Gastroesophageal sphincter (tissue), 4 donors: ENCODE results near the gene LONP1. TPM values are rescaled to one million over a fixed set of nuclear protein-coding genes. Genes with fewer than 3 reads are reported as not detected.

Source experiments
- ATAC-seq: fragments of 150-250 bp; one replicate; pipeline ENCODE4 v1.9.1; 2016; ENCODE audit warnings: mild to moderate bottlenecking, moderate library complexity
- H3K27ac ChIP-seq, 4 donors: fragments of 200-600 bp; sonication (generic) in 3 of 4; 1 replicate in 3 of 4; 2 replicates in 1 of 4; pipeline ENCODE4 v1.5.1; 2016 to 2019
- H3K27me3 ChIP-seq: fragments of 200-600 bp; sonication (generic); one replicate; pipeline ENCODE4 v1.5.1; 2019
- H3K36me3 ChIP-seq, 2 donors: fragments of 200-600 bp; sonication (generic); one replicate each; pipeline ENCODE4 v1.5.1; 2019; ENCODE audit warnings: control low read depth in 1 of 2
- H3K4me1 ChIP-seq, 3 donors: fragments of 200-600 bp; sonication (generic); 1 replicate in 2 of 3; 2 replicates in 1 of 3; pipeline ENCODE4 v1.5.1; 2016 to 2019; ENCODE audit warnings: control low read depth in 2 of 3
- H3K4me3 ChIP-seq, 2 donors: fragments of 200-600 bp; sonication (generic); one replicate each; pipeline ENCODE4 v1.5.1; 2019; ENCODE audit warnings: mild to moderate bottlenecking in 1 of 2, moderate library complexity in 1 of 2
- H3K9me3 ChIP-seq, 3 donors: fragments of 200-600 bp; sonication (generic); one replicate each; pipeline ENCODE4 v1.5.1; 2017 to 2019; ENCODE audit warnings: control low read depth in 2 of 3
- EP300 ChIP-seq: sonication (generic); formaldehyde crosslinking; IDR thresholded peaks from one replicate; pipeline ENCODE4 v1.6.1; 2017; ENCODE audit warnings: antibody characterized with exemption, mild to moderate bottlenecking
- POLR2A ChIP-seq, 2 donors: fragments of 450-650 bp; IDR thresholded peaks; one replicate each; pipeline ENCODE4 v1.6.1; 2017; ENCODE audit warnings: antibody characterized with exemption in 2 of 2, mild to moderate bottlenecking in 2 of 2, moderate library complexity in 1 of 2
- POLR2AphosphoS5 ChIP-seq: sonication (generic); formaldehyde crosslinking; IDR thresholded peaks from one replicate; pipeline ENCODE4 v1.6.1; 2017; ENCODE audit warnings: antibody characterized with exemption
- WGBS, 2 donors: methylation state at CpG; one replicate each; pipeline ENCODE4 v1.1.5; 2018; ENCODE audit warnings: low coverage in 1 of 2; 5-methylcytosine and 5-hydroxymethylcytosine counted together
- total RNA-seq, 4 donors: library from RNA; depleted of rRNA; stranded (reverse); fragments of >200 nt; gene quantifications; one replicate each; pipeline ENCODE4 v1.1.0, GENCODE V29; 2016
- TF ChIP-seq, protein P1 (sequence below), 4 experiments: fragments of 200-600 bp in 2 of 4; fragments of 450-650 bp in 2 of 4; sonication (generic) in 1 of 4; IDR thresholded peaks; one replicate each; pipeline ENCODE4 v1.5.1; 2017 to 2019; ENCODE audit warnings: antibody characterized with exemption in 4 of 4, mild to moderate bottlenecking in 2 of 4, moderate library complexity in 2 of 4

Gene LONP1
- total RNA-seq, 4 donors from 2014 or later: 44.5 to 73.2 (median 64.1) TPM

DNA sequence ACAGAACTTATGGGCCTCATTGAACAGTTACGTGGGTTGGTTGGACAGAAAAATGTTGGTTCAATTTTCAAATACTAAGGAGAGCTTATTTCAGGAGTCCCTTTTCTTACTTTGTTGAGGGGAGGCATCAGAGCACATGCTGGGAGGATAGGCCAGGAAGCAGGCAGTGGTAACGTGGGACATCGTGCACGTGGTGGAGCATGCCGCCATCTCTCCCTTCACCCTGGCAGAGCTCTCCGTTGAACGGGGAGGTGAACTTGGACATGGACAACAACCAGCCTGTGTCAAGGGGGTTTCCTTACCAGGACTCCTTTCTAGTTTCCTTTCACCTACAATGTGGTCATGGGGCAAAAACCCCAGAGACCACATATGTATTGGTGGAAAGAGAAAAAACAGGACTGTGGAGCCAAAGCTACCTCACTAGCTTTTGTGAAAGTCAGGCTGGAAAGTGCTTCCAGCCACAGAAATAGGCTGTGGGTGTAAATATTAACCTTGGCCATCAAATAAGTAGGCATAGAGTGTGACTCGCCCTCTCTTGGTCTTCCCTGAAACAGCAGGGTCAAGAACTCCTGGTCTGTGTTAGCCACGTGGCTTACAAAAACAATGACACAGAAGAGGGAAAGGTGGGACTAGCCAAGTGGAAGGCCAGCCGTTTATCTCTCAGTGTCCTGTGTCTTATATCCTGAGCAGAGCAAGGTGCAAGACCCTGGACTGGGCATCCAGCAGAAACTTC, 54.0 kb downstream of the LONP1 start:
- WGBS, 2 donors: 60 to 73% methylated on average over 3 to 10 of the region's 10 CpGs

GRCh38 chr19:5664515-5664914, 55.4 kb downstream of the LONP1 start:
- H3K4me1 ChIP-seq: no peaks in the 10 kb centered on the region
- no peak overlapping the region for H3K27ac ChIP-seq
- 92% methylated on average over 2 of the region's 2 CpGs; no CpG with 5 or more reads in 1 of the 2 donors for WGBS, 2 donors
- H3K4me3 ChIP-seq: no peak overlapping the region
- no peaks in the 10 kb centered on the region for H3K27me3 ChIP-seq
- no peak for ATAC-seq
- H3K9me3 ChIP-seq: no peaks in the 10 kb centered on the region
- TF ChIP-seq POLR2A (IDR thresholded peaks at IDR 0.05): no peak
- peaks cover 0 to 100% of the 10 kb centered on the region in 2 donors for H3K36me3 ChIP-seq

More for the DNA sequence above, 54.0 kb downstream of the LONP1 start:
- H3K27me3 ChIP-seq: no peaks in the 10 kb centered on the region
- H3K4me1 ChIP-seq: no peaks in the 10 kb centered on the region
- TF ChIP-seq EP300 (no peak), POLR2A (IDR thresholded peaks at IDR 0.05) (no peak), POLR2AphosphoS5 (no peak)
- TF ChIP-seq, protein P1, sequence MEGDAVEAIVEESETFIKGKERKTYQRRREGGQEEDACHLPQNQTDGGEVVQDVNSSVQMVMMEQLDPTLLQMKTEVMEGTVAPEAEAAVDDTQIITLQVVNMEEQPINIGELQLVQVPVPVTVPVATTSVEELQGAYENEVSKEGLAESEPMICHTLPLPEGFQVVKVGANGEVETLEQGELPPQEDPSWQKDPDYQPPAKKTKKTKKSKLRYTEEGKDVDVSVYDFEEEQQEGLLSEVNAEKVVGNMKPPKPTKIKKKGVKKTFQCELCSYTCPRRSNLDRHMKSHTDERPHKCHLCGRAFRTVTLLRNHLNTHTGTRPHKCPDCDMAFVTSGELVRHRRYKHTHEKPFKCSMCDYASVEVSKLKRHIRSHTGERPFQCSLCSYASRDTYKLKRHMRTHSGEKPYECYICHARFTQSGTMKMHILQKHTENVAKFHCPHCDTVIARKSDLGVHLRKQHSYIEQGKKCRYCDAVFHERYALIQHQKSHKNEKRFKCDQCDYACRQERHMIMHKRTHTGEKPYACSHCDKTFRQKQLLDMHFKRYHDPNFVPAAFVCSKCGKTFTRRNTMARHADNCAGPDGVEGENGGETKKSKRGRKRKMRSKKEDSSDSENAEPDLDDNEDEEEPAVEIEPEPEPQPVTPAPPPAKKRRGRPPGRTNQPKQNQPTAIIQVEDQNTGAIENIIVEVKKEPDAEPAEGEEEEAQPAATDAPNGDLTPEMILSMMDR (IDR thresholded peaks at IDR 0.05): no peak
- no peaks in the 10 kb centered on the region for H3K9me3 ChIP-seq
- no peak overlapping the region for H3K4me3 ChIP-seq
- ATAC-seq: no peak
- H3K36me3 ChIP-seq: peaks cover 0 to 94% of the 10 kb centered on the region in 2 donors
- H3K27ac ChIP-seq: no peak overlapping the region

- no peaks in the 10 kb centered on the region for H3K4me1 ChIP-seq
- no peaks in the 10 kb centered on the region for H3K27me3 ChIP-seq
- H3K36me3 ChIP-seq: peaks cover 3 to 100% of the 10 kb centered on the region in 2 donors
- TF ChIP-seq, protein P1 (IDR thresholded peaks at IDR 0.05): no peak
- TF ChIP-seq POLR2A (IDR thresholded peaks at IDR 0.05): no peak
- no peak for TF ChIP-seq POLR2AphosphoS5
- TF ChIP-seq EP300: no peak
- ATAC-seq: no peak
- 84 to 94% methylated on average over 5 of the region's 17 CpGs for WGBS, 2 donors
- H3K4me3 ChIP-seq: no peak overlapping the region
- H3K27ac ChIP-seq: no peak overlapping the region
- no peaks in the 10 kb centered on the region for H3K9me3 ChIP-seq
Measured at GRCh38 chr19:5663904-5664303, 56.0 kb downstream of the LONP1 start.

DNA sequence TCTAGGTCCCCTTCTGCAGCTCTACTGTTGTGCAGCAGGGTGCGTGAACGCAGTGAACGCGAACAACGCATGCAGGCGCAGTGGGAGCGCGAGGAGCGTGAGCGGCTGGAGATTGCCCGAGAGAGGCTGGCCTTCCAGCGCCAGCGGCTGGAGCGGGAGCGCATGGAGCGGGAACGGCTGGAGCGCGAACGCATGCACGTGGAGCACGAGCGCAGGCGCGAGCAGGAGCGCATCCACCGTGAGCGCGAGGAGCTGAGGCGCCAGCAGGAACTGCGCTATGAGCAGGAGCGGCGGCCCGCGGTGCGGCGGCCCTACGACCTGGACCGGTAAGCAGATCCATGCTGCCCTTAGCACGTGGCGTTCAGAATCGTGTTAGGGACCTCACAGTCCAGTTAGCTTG, 58.5 kb downstream of the LONP1 start:
- Histone ChIP-seq H3K4me3 (no peak overlapping the region), H3K27ac (no peak overlapping the region), H3K4me1 (no peaks in the 10 kb centered on the region), H3K9me3 (no peaks in the 10 kb centered on the region), H3K27me3 (no peaks in the 10 kb centered on the region), H3K36me3 (peaks cover 3 to 100% of the 10 kb centered on the region in 2 donors)
- TF ChIP-seq, protein P1 (IDR thresholded peaks at IDR 0.05): no peak
- peak in 1 of 2 donors; percentile 9 for TF ChIP-seq POLR2A (IDR thresholded peaks at IDR 0.05)
- no peak for ATAC-seq
- WGBS, 2 donors: 76 to 97% methylated on average over 4 to 18 of the region's 42 CpGs

GRCh38 chr19:5655412-5655811, 64.5 kb downstream of the LONP1 start:
- 75 to 78% methylated on average over 3 to 5 of the region's 5 CpGs for WGBS, 2 donors
- Histone ChIP-seq H3K36me3 (peaks cover 3 to 100% of the 10 kb centered on the region in 2 donors), H3K4me1 (no peaks in the 10 kb centered on the region), H3K4me3 (no peak overlapping the region), H3K27ac (no peak overlapping the region), H3K27me3 (no peaks in the 10 kb centered on the region), H3K9me3 (no peaks in the 10 kb centered on the region)
- no peak for ATAC-seq
- no peak for TF ChIP-seq POLR2AphosphoS5
- no peak for TF ChIP-seq EP300
- TF ChIP-seq, protein P1 (IDR thresholded peaks at IDR 0.05): no peak
- no peak for TF ChIP-seq POLR2A (IDR thresholded peaks at IDR 0.05)
